ENCODE data around the gene EREG.

- no peak for TF ChIP-seq POLR2A (IDR thresholded peaks at IDR 0.05; ENCODE audit: control extremely low read depth in 1 of 2, low read depth in 2 of 2, low read length in 2 of 2)
- TF ChIP-seq ZNF274 (IDR thresholded peaks at IDR 0.05; ENCODE audit: borderline replicate concordance, extremely low read depth, low read length) = no peak
- no peak for TF ChIP-seq CTCF (IDR thresholded peaks at IDR 0.05; ENCODE audit: control extremely low read depth in 1 of 3, insufficient read depth in 1 of 3, low read depth in 1 of 3, low read length in 3 of 3)
- TF ChIP-seq MAX (IDR thresholded peaks at IDR 0.05) = no peak
- no peak for TF ChIP-seq EZH2 (IDR thresholded peaks at IDR 0.05; ENCODE audit: low read depth, low read length, severe bottlenecking)
- TF ChIP-seq POLR2AphosphoS5 (IDR thresholded peaks at IDR 0.05; ENCODE audit: low read depth, low read length) = no peak
- TF ChIP-seq E2F6 (IDR thresholded peaks at IDR 0.05) = no peak
- no peak for TF ChIP-seq RAD21 (IDR thresholded peaks at IDR 0.05 in 1 of 2, conservative IDR thresholded peaks at IDR 0.05 in 1 of 2; ENCODE audit: low read depth in 2 of 2, low read length in 2 of 2)
- no peak for TF ChIP-seq SRF (IDR thresholded peaks at IDR 0.05; ENCODE audit: low read depth, low read length)
- no peak for TF ChIP-seq ASH2L (IDR thresholded peaks at IDR 0.05; ENCODE audit: low read length)
Measured at GRCh38 chr4:74335341-74336021, 29.5 kb upstream of the EREG start.
